GM12878 (cell line): ENCODE results near the gene CALD1. TPM values are rescaled to one million over a fixed set of nuclear protein-coding genes. Genes with fewer than 3 reads are reported as not detected.
A peak's percentile ranks its signal among the peaks of the same experiment; 100 is the strongest.

Source experiments
- ATAC-seq: fragments of 200-7000 bp; cut with Tn5 transposase; 3 replicates; pipeline ENCODE4 v1.9.1; 2020; ENCODE audit warnings: mild to moderate bottlenecking, moderate library complexity
- BruUV-seq: library from RNA; stranded (reverse); fragments of 400-500 nt; replicated peaks from 2 replicates; lab custom pipeline; 2021; lab: Mats Ljungman, UMichigan
- CTCF ChIA-PET: fragments of 300-600 bp; sonication (Branson Sonifier 250); formaldehyde crosslinking; extraction: SDS; loops from one replicate; lab custom pipeline; 2021; ENCODE audit warnings: inconsistent platforms; lab: Yijun Ruan, JAX
- POLR2A ChIA-PET: fragments of 350-600 bp; formaldehyde crosslinking; extraction: SDS; loops from one replicate; lab custom pipeline; 2021; ENCODE audit warnings: inconsistent platforms; lab: Charles Lee
- RAD21 ChIA-PET: fragments of 300-600 bp; sonication (Branson Sonifier 250); formaldehyde crosslinking; loops from one replicate; lab custom pipeline; 2023; ENCODE audit warnings: antibody characterized with exemption; ENCODE audit not compliant: unreplicated experiment; lab: Charles Lee
- SMC1A ChIA-PET: fragments of 300-600 bp; sonication (Branson Sonifier 250); formaldehyde crosslinking; loops from one replicate; lab custom pipeline; 2023; ENCODE audit not compliant: unreplicated experiment, uncharacterized antibody; lab: Charles Lee
- DNase-seq: peaks from one replicate; pipeline ENCODE4 v3.0.0-alpha.2; 2011; ENCODE audit warnings: low read depth, low spot score
- FAIRE-seq: peaks from 3 replicates; lab custom pipeline; 2011; peaks lifted over from hg19 to GRCh38; lab: Jason Lieb, UNC
- H2AFZ ChIP-seq: 2 replicates; pipeline ENCODE4 v1.6.0; 2011; ENCODE audit warnings: low read depth, low read length, control low read depth; ENCODE audit not compliant: control insufficient read depth
- H3K27ac ChIP-seq: 2 replicates; pipeline ENCODE4 v1.5.1; 2011; ENCODE audit warnings: control low read depth; ENCODE audit not compliant: control insufficient read depth, insufficient read depth
- H3K27me3 ChIP-seq, 2 experiments: replicated peaks in 1 of 2; 2 replicates each; pipeline versions ENCODE4 v1.6.0 to v1.6.1; 2011; ENCODE audit warnings: low read length in 1 of 2; ENCODE audit not compliant: control insufficient read depth in 2 of 2, insufficient read depth in 2 of 2
- H3K36me3 ChIP-seq, 2 experiments: 2 replicates each; pipeline ENCODE4 v1.5.1; 2011; ENCODE audit warnings: low read length in 1 of 2; ENCODE audit not compliant: control insufficient read depth in 2 of 2, insufficient read depth in 2 of 2
- H3K4me1 ChIP-seq: 2 replicates; pipeline ENCODE4 v1.6.1; 2011; ENCODE audit warnings: mild to moderate bottlenecking, low read length, moderate library complexity, mixed read lengths; ENCODE audit not compliant: control insufficient read depth, insufficient read depth
- H3K4me2 ChIP-seq: 2 replicates; pipeline ENCODE4 v1.6.0; 2011; ENCODE audit warnings: control low read depth; ENCODE audit not compliant: control insufficient read depth, insufficient read depth
- H3K4me3 ChIP-seq: fragments of 200-600 bp; sonication (generic); 2 replicates; pipeline ENCODE4 v1.5.1; 2016
- H3K79me2 ChIP-seq: 2 replicates; pipeline ENCODE4 v1.6.0; 2011; ENCODE audit warnings: low read length; ENCODE audit not compliant: control insufficient read depth, insufficient read depth
- H3K9ac ChIP-seq: 2 replicates; pipeline ENCODE4 v1.8.0; 2011; ENCODE audit warnings: low read length, control low read depth, mixed read lengths; ENCODE audit not compliant: control insufficient read depth, insufficient read depth
- H3K9me3 ChIP-seq: replicated peaks from 3 replicates; pipeline ENCODE4 v1.5.1; 2011; ENCODE audit warnings: mild to moderate bottlenecking, low read length; ENCODE audit not compliant: control insufficient read depth, insufficient read depth
- H4K20me1 ChIP-seq: 2 replicates; pipeline ENCODE4 v1.6.0; 2011; ENCODE audit not compliant: control insufficient read depth, insufficient read depth
- ATF7 ChIP-seq: fragments of 450-650 bp; IDR thresholded peaks from 2 replicates; pipeline ENCODE4 v1.6.1; 2016; ENCODE audit warnings: low read depth, mild to moderate bottlenecking
- BHLHE40 ChIP-seq, 2 experiments: fragments of 450-650 bp in 1 of 2; IDR thresholded peaks; 2 replicates each; pipeline ENCODE4 v1.6.1; 2011 to 2017; ENCODE audit warnings: low read depth in 2 of 2, borderline replicate concordance in 1 of 2, improper control_type of control experiment in 1 of 2, low read length in 1 of 2, mild to moderate bottlenecking in 1 of 2
- BMI1 ChIP-seq: fragments of 450-650 bp; IDR thresholded peaks from 2 replicates; pipeline ENCODE4 v1.6.1; 2016; ENCODE audit warnings: mild to moderate bottlenecking, moderate library complexity, borderline replicate concordance
- DPF2 ChIP-seq: fragments of 450-650 bp; IDR thresholded peaks from 2 replicates; pipeline ENCODE4 v1.6.1; 2017; ENCODE audit warnings: mild to moderate bottlenecking
- EP300 ChIP-seq, 2 experiments: fragments of 150-350 bp in 1 of 2; IDR thresholded peaks; 2 replicates each; pipeline ENCODE4 v1.6.1; 2011 to 2012; ENCODE audit warnings: low read depth in 2 of 2, low read length in 2 of 2, borderline replicate concordance in 1 of 2, improper control_type of control experiment in 1 of 2, inconsistent platforms in 1 of 2; ENCODE audit not compliant: control insufficient read depth in 1 of 2
- IKZF1 ChIP-seq: fragments of 450-650 bp; conservative IDR thresholded peaks from 2 replicates; pipeline ENCODE4 v1.6.1; 2017; ENCODE audit warnings: antibody characterized with exemption, mild to moderate bottlenecking
- IRF4 ChIP-seq: IDR thresholded peaks from 2 replicates; pipeline ENCODE4 v1.6.1; 2011; ENCODE audit warnings: low read depth, low read length
- MTA3 ChIP-seq: IDR thresholded peaks from 2 replicates; pipeline ENCODE4 v1.6.1; 2012; ENCODE audit warnings: low read length, inconsistent platforms, borderline replicate concordance
- NBN ChIP-seq: fragments of 450-650 bp; IDR thresholded peaks from 2 replicates; pipeline ENCODE4 v1.6.1; 2016
- NKRF ChIP-seq: fragments of 450-650 bp; conservative IDR thresholded peaks from 2 replicates; pipeline ENCODE4 v1.6.1; 2017; ENCODE audit warnings: mild to moderate bottlenecking, moderate library complexity
- NR2F1 ChIP-seq: fragments of 450-650 bp; conservative IDR thresholded peaks from 2 replicates; pipeline ENCODE4 v1.6.1; 2017; ENCODE audit warnings: mild to moderate bottlenecking
- PAX8 ChIP-seq: fragments of 450-650 bp; IDR thresholded peaks from 2 replicates; pipeline ENCODE4 v1.6.1; 2017; ENCODE audit warnings: mild to moderate bottlenecking, moderate library complexity
- PKNOX1 ChIP-seq: fragments of 450-650 bp; IDR thresholded peaks from 2 replicates; pipeline ENCODE4 v1.6.1; 2016; ENCODE audit warnings: mild to moderate bottlenecking
- RFX5 ChIP-seq: IDR thresholded peaks from 2 replicates; pipeline ENCODE4 v1.6.1; 2011; ENCODE audit warnings: low read depth, low read length, improper control_type of control experiment
- RUNX3 ChIP-seq: IDR thresholded peaks from 2 replicates; pipeline ENCODE4 v1.6.1; 2012; ENCODE audit warnings: low read length, inconsistent platforms
- SPI1 ChIP-seq: IDR thresholded peaks from 2 replicates; pipeline ENCODE4 v1.6.1; 2011; ENCODE audit warnings: low read depth, mild to moderate bottlenecking, low read length, moderate library complexity, borderline replicate concordance; ENCODE audit not compliant: insufficient read depth
- WGBS: methylation state at CpG from one replicate; pipeline ENCODE4 v1.1.6; 2016; ENCODE audit warnings: low lambda C conversion rate; ENCODE audit not compliant: insufficient replicate concordance, insufficient coverage; ENCODE audit errors: missing lambda C conversion rate; 5-methylcytosine and 5-hydroxymethylcytosine counted together
- in situ Hi-C: fragments of 300-500 bp; cut with MboI; formaldehyde crosslinking; loops from 9 replicates; pipeline ENCODE4 v1.14.3; 2018; ENCODE audit warnings: mixed read lengths
- intact Hi-C: fragments of 100-400 bp; cut with micrococcal nuclease; formaldehyde crosslinking; loops from one replicate; pipeline ENCODE4 v1.14.2; 2022; ENCODE audit not compliant: unreplicated experiment
- polyA plus RNA-seq, 11 experiments: library from polyadenylated mRNA; depleted of rRNA in 4 of 11; unstranded in 6 of 11; stranded (reverse) in 5 of 11; fragments of >200 nt; fragmentation: Nextera tagmentation in 4 of 11; fragmentation: Illumina TruSeq in 1 of 11; extraction: Ambion mirVana in 4 of 11; extraction: Trizol in 1 of 11; gene quantifications; 1 replicate in 1 of 11; 2 replicates in 10 of 11; pipeline versions ENCODE4 v1.2.1 to v1.2.3, GENCODE V29; 2011 to 2016; ENCODE audit warnings: inconsistent platforms in 2 of 11, missing spikeins in 2 of 11, low read depth in 1 of 11
- total RNA-seq, 4 experiments: library from RNA; depleted of rRNA in 3 of 4; stranded (reverse); fragments of >200 nt in 3 of 4; fragmentation: Illumina TruSeq in 1 of 4; extraction: Trizol in 1 of 4; gene quantifications; 2 replicates each; pipeline versions ENCODE4 v1.2.1 to v1.2.3, GENCODE V29; 2013 to 2021
- TF ChIP-seq, protein P1 (sequence below): fragments of 150-350 bp; IDR thresholded peaks from 2 replicates; pipeline ENCODE4 v1.6.1; 2016; ENCODE audit warnings: low read depth, low read length

Gene CALD1
- total and polyA plus RNA-seq, 10 of the 15 experiments (the other 5 are each of a cell fraction or from before 2014, with no cell fraction given): 0.03 to 1.3 (median 0.22) TPM

- intact Hi-C loops (no loop called here), in situ Hi-C loops (no loop called here)
- Histone ChIP-seq H3K4me3 (no peak overlapping the region), H3K9ac (no peak overlapping the region), H3K4me2 (no peak overlapping the region), H3K4me1 (no peaks in the 10 kb centered on the region), H3K36me3 (no peaks in the 10 kb centered on the region), H3K79me2 (no peaks in the 10 kb centered on the region), H2AFZ (peak overlapping the region; percentile 23), H3K9me3 (no peaks in the 10 kb centered on the region), H3K27me3 (no peaks in the 10 kb centered on the region), H3K27ac (no peak overlapping the region), H4K20me1 (no peaks in the 10 kb centered on the region)
- ChIA-PET SMC1A (interaction anchor here (1.0 to 1.8 kb wide), 8 partner anchors 15 to 306 kb away, joined by 3 to 6 read pairs (median 4); no protein-coding TSS in a partner anchor), RAD21 (interaction anchor here (0.6 to 2.4 kb wide), 6 partner anchors 35 to 236 kb away, joined by 3 to 7 read pairs (median 3); no protein-coding TSS in a partner anchor), POLR2A (no interaction called here), CTCF (interaction anchor here (0.8 to 1.8 kb wide), 6 partner anchors 14 to 371 kb away, joined by 3 to 8 read pairs (median 4); no protein-coding TSS in a partner anchor)
- 1% methylated on average over 9 of the region's 9 CpGs for WGBS
- DNase-seq: peak; percentile 19
- BruUV-seq: no TSS peak
- FAIRE-seq: peak; percentile 44
- peak; percentile 91 for ATAC-seq
- peak; percentile 23 to 65; a peak in 3 of 4 replicates for TF ChIP-seq BHLHE40 (IDR thresholded peaks at IDR 0.05; ENCODE audit: borderline replicate concordance in 1 of 2, low read depth in 2 of 2, low read length in 1 of 2)
- peak; percentile 16; the same call in 1 of the 2 replicates for TF ChIP-seq IRF4
- peak; percentile 60 for TF ChIP-seq RUNX3
- no peak for TF ChIP-seq NBN
- peak; percentile 57; the same call in 1 of the 2 replicates for TF ChIP-seq NR2F1
- 0 out of 2 replicates have a peak, but pooled peaks have one; percentile 10 for TF ChIP-seq NKRF
- no peak for TF ChIP-seq RFX5
- peak; percentile 87 for TF ChIP-seq SPI1
- TF ChIP-seq BMI1: peak; percentile 64
- TF ChIP-seq EP300 (IDR thresholded peaks at IDR 0.05; ENCODE audit: borderline replicate concordance in 1 of 2, control insufficient read depth in 1 of 2, low read depth in 2 of 2, low read length in 2 of 2): 0 out of 4 replicates have a peak, but pooled peaks of 1 of the 2 experiments have one; percentile 28
- TF ChIP-seq IKZF1: peak; percentile 87
- TF ChIP-seq MTA3: no peak
- TF ChIP-seq DPF2: peak; percentile 94
- peak; percentile 79; the same call in 1 of the 2 replicates for TF ChIP-seq PAX8
- peak; percentile 56 for TF ChIP-seq ATF7
- no peak for TF ChIP-seq PKNOX1
- TF ChIP-seq, protein P1, sequence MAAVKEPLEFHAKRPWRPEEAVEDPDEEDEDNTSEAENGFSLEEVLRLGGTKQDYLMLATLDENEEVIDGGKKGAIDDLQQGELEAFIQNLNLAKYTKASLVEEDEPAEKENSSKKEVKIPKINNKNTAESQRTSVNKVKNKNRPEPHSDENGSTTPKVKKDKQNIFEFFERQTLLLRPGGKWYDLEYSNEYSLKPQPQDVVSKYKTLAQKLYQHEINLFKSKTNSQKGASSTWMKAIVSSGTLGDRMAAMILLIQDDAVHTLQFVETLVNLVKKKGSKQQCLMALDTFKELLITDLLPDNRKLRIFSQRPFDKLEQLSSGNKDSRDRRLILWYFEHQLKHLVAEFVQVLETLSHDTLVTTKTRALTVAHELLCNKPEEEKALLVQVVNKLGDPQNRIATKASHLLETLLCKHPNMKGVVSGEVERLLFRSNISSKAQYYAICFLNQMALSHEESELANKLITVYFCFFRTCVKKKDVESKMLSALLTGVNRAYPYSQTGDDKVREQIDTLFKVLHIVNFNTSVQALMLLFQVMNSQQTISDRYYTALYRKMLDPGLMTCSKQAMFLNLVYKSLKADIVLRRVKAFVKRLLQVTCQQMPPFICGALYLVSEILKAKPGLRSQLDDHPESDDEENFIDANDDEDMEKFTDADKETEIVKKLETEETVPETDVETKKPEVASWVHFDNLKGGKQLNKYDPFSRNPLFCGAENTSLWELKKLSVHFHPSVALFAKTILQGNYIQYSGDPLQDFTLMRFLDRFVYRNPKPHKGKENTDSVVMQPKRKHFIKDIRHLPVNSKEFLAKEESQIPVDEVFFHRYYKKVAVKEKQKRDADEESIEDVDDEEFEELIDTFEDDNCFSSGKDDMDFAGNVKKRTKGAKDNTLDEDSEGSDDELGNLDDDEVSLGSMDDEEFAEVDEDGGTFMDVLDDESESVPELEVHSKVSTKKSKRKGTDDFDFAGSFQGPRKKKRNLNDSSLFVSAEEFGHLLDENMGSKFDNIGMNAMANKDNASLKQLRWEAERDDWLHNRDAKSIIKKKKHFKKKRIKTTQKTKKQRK: no peak
Observed at GRCh38 chr7:134865001-134865845, 85.8 kb downstream of the CALD1 start.
